DND-41 (cell line): ENCODE data around the gene SMCO4.
"Not testable (repeated sequence)": the region's sequence is repeated elsewhere in the genome, so short reads cannot be mapped to it uniquely, and the experiment has no call there.

Source experiments
- ATAC-seq: fragments of 200-7000 bp; cut with Tn5 transposase; 3 replicates; pipeline ENCODE4 v1.9.1; 2021; ENCODE audit warnings: low read depth; ENCODE audit not compliant: insufficient read depth
- DNase-seq: peaks from one replicate; pipeline ENCODE4 v3.0.0-alpha.2; 2020
- H2AFZ ChIP-seq: 2 replicates; pipeline ENCODE4 v1.6.0; 2012; ENCODE audit warnings: low read depth, low read length
- H3K27ac ChIP-seq: 2 replicates; pipeline ENCODE4 v1.5.1; 2012; ENCODE audit warnings: low read length, inconsistent platforms
- H3K27me3 ChIP-seq: fragments of 200-600 bp; sonication (generic); 2 replicates; pipeline ENCODE4 v1.6.0; 2012; ENCODE audit warnings: low read length, mild to moderate bottlenecking, inconsistent platforms; ENCODE audit not compliant: insufficient read depth, poor library complexity
- H3K36me3 ChIP-seq: 2 replicates; pipeline ENCODE4 v1.5.1; 2012; ENCODE audit warnings: low read length, inconsistent platforms; ENCODE audit not compliant: insufficient read depth
- H3K4me1 ChIP-seq: 2 replicates; pipeline ENCODE4 v1.5.1; 2012; ENCODE audit warnings: mild to moderate bottlenecking, low read length; ENCODE audit not compliant: insufficient read depth
- H3K4me2 ChIP-seq: 2 replicates; pipeline ENCODE4 v1.6.0; 2012; ENCODE audit warnings: mild to moderate bottlenecking, moderate library complexity, low read length, inconsistent platforms; ENCODE audit not compliant: insufficient read depth
- H3K4me3 ChIP-seq, 2 experiments: fragments of 200-600 bp in 1 of 2; shearing (Covaris generic) in 1 of 2; 2 replicates each; pipeline ENCODE4 v1.5.1; 2012 to 2016; ENCODE audit warnings: inconsistent platforms in 2 of 2, low read length in 2 of 2, mild to moderate bottlenecking in 2 of 2, low read depth in 1 of 2, moderate library complexity in 1 of 2
- H3K79me2 ChIP-seq: 2 replicates; pipeline ENCODE4 v1.6.0; 2012; ENCODE audit warnings: low read length, inconsistent platforms; ENCODE audit not compliant: insufficient read depth
- H3K9ac ChIP-seq: 2 replicates; pipeline ENCODE4 v1.6.0; 2012; ENCODE audit warnings: low read depth, mild to moderate bottlenecking, inconsistent platforms, low read length, moderate library complexity
- H3K9me3 ChIP-seq: 2 replicates; pipeline ENCODE4 v1.5.1; 2012; ENCODE audit warnings: low read length, moderate library complexity, mild to moderate bottlenecking, inconsistent platforms; ENCODE audit not compliant: insufficient read depth, severe bottlenecking
- H4K20me1 ChIP-seq: 2 replicates; pipeline ENCODE4 v1.6.0; 2012; ENCODE audit warnings: low read length; ENCODE audit not compliant: insufficient read depth
- EZH2 ChIP-seq: IDR thresholded peaks from 3 replicates; pipeline ENCODE4 v1.6.1; 2012; ENCODE audit warnings: borderline replicate concordance, low read depth, mild to moderate bottlenecking, moderate library complexity, low read length, inconsistent platforms; ENCODE audit not compliant: severe bottlenecking
- TF ChIP-seq, protein P1 (sequence below): IDR thresholded peaks from 2 replicates; pipeline ENCODE4 v1.5.1; 2012; ENCODE audit warnings: borderline replicate concordance, low read length, moderate library complexity, mild to moderate bottlenecking; ENCODE audit not compliant: poor library complexity, severe bottlenecking; ENCODE audit errors: extremely low read depth

The SMCO4 gene

DNA sequence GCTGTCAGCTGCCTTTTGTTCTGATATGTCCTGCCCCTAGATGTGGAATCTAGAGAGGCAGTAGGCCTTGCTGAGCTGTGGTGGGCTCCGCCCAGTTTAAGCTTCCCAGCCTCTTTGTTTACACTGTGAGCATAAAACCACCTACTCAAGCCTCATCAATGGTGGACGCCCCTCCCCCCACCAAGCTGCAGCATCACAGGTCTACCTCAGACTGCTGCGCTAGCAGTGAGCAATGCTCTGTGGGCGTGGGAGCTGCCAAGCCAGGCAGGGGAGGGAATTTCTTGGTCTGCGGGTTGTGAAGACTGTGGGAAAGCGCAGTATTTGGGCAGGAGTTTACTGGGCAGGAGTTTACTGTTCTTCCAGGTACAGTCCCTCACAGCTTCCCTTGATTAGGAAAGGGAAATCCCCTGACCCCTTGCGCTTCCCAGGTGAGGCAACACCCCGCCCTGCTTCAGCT, 98.5 kb downstream of the SMCO4 start:
- Histone ChIP-seq H3K79me2 (no peaks in the 10 kb centered on the region), H3K27me3 (peaks cover 6% of the 10 kb centered on the region), H3K4me3 (no peak overlapping the region), H4K20me1 (no peaks in the 10 kb centered on the region), H3K4me2 (no peak overlapping the region), H2AFZ (no peak overlapping the region), H3K27ac (no peak overlapping the region), H3K9me3 (no peaks in the 10 kb centered on the region), H3K4me1 (no peaks in the 10 kb centered on the region), H3K9ac (no peak overlapping the region), H3K36me3 (no peaks in the 10 kb centered on the region)
- peak; percentile 14 for DNase-seq
- no peak for ATAC-seq
- no peak for TF ChIP-seq EZH2
- TF ChIP-seq, protein P1, sequence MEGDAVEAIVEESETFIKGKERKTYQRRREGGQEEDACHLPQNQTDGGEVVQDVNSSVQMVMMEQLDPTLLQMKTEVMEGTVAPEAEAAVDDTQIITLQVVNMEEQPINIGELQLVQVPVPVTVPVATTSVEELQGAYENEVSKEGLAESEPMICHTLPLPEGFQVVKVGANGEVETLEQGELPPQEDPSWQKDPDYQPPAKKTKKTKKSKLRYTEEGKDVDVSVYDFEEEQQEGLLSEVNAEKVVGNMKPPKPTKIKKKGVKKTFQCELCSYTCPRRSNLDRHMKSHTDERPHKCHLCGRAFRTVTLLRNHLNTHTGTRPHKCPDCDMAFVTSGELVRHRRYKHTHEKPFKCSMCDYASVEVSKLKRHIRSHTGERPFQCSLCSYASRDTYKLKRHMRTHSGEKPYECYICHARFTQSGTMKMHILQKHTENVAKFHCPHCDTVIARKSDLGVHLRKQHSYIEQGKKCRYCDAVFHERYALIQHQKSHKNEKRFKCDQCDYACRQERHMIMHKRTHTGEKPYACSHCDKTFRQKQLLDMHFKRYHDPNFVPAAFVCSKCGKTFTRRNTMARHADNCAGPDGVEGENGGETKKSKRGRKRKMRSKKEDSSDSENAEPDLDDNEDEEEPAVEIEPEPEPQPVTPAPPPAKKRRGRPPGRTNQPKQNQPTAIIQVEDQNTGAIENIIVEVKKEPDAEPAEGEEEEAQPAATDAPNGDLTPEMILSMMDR, result no peak

- ATAC-seq, H4K20me1 ChIP-seq, H3K27me3 ChIP-seq, H3K9ac ChIP-seq, H3K27ac ChIP-seq, H2AFZ ChIP-seq, H3K4me1 ChIP-seq, H3K4me2 ChIP-seq, H3K36me3 ChIP-seq, DNase-seq, H3K79me2 ChIP-seq, H3K4me3 ChIP-seq, H3K9me3 ChIP-seq: not testable (repeated sequence)
These were observed 100.0 kb downstream of the SMCO4 start for GRCh38 chr11:93443232-93443631.

- Histone ChIP-seq H3K27ac (no peak overlapping the region), H3K27me3 (no peaks in the 10 kb centered on the region), H3K4me1 (no peaks in the 10 kb centered on the region), H3K36me3 (no peaks in the 10 kb centered on the region), H3K4me3 (no peak overlapping the region), H2AFZ (no peak overlapping the region), H3K9me3 (no peaks in the 10 kb centered on the region), H3K79me2 (no peaks in the 10 kb centered on the region), H4K20me1 (no peaks in the 10 kb centered on the region), H3K9ac (no peak overlapping the region), H3K4me2 (no peak overlapping the region)
- ATAC-seq (no peak), DNase-seq (no peak)
- no peak for TF ChIP-seq EZH2
- TF ChIP-seq, protein P1, result no peak
These were observed 110.9 kb downstream of the SMCO4 start for GRCh38 chr11:93432247-93432646.
